Panc1 (cell line): ENCODE data around the gene TADA2B.

ENCODE experiments used
- POLR2AphosphoS5 ChIP-seq: IDR thresholded peaks from 2 replicates; pipeline ENCODE4 v1.6.1; 2012; ENCODE audit warnings: mild to moderate bottlenecking, low read depth, low read length, moderate library complexity
- SIN3A ChIP-seq: IDR thresholded peaks from 2 replicates; pipeline ENCODE4 v1.6.1; 2012; ENCODE audit warnings: low read depth, mild to moderate bottlenecking, low read length, moderate library complexity, borderline replicate concordance; ENCODE audit not compliant: insufficient read depth

DNA sequence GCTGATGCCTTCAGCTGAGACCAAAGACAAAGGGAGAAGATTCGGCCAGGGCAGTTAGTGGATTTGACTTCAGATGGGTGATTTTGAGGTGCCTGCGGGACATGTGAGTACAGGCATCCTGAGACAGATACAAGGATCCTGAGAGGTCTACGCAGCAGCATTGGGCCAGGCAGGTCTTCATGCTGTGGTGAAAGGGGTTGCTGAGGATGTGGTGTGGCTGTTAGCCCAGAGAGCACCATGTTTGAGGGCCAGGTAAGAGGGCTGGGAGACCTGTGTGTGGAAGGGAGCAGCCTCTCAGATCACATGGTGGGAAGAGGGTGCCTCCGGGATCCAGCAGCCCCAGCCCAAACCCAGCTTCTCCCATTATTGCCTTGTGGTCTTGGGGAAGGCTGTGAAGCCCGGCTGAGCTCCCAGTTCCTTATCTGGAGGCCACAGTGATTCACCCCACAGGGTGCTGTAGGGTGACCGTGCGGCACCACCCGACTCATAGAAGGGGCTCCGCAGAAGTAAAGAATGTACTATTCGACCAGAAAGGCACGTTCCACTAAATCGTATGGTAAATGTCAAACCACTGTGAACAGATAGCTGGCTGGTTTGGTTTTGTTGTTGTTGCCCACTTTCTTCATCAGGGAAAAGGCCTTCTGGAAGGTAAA, 27.7 kb upstream of the TADA2B start:
- no peak for TF ChIP-seq SIN3A
- no peak for TF ChIP-seq POLR2AphosphoS5
